Hepatocyte (in vitro differentiated cells): Measurements from ENCODE around the gene CITED4. TPM values are rescaled to one million over a fixed set of nuclear protein-coding genes. Genes with fewer than 3 reads are reported as not detected.

ENCODE experiments used
- DNase-seq: peaks from one replicate; pipeline ENCODE4 v3.0.0-alpha.2; 2016; ENCODE audit warnings: low spot score
- H2AFZ ChIP-seq: fragments of 200-600 bp; sonication (generic); 2 replicates; pipeline ENCODE4 v1.6.0; 2016; ENCODE audit warnings: antibody characterized with exemption, mild to moderate bottlenecking
- H3K27ac ChIP-seq: fragments of 200-600 bp; sonication (generic); 2 replicates; pipeline ENCODE4 v1.5.1; 2016; ENCODE audit warnings: mild to moderate bottlenecking
- H3K27me3 ChIP-seq: fragments of 200-600 bp; sonication (generic); 2 replicates; pipeline ENCODE4 v1.6.1; 2016
- H3K36me3 ChIP-seq: fragments of 200-600 bp; sonication (generic); replicated peaks from 2 replicates; pipeline ENCODE4 v1.5.1; 2016; ENCODE audit warnings: low read depth; ENCODE audit not compliant: insufficient read depth
- H3K4me1 ChIP-seq: fragments of 200-600 bp; sonication (generic); 2 replicates; pipeline ENCODE4 v1.5.1; 2016; ENCODE audit warnings: mild to moderate bottlenecking, moderate library complexity; ENCODE audit not compliant: insufficient read depth
- H3K4me2 ChIP-seq: fragments of 200-600 bp; sonication (generic); 2 replicates; pipeline ENCODE4 v1.6.0; 2016
- H3K4me3 ChIP-seq: fragments of 200-600 bp; sonication (generic); 2 replicates; pipeline ENCODE4 v1.5.1; 2016; ENCODE audit warnings: mild to moderate bottlenecking
- H3K79me2 ChIP-seq: fragments of 200-600 bp; sonication (generic); 2 replicates; pipeline ENCODE4 v1.6.0; 2017; ENCODE audit warnings: mild to moderate bottlenecking
- H3K9me2 ChIP-seq: fragments of 200-600 bp; sonication (generic); replicated peaks from 2 replicates; pipeline ENCODE4 v1.6.0; 2017; ENCODE audit warnings: mild to moderate bottlenecking; ENCODE audit not compliant: insufficient read depth
- H3K9me3 ChIP-seq: fragments of 200-600 bp; sonication (generic); 2 replicates; pipeline ENCODE4 v1.5.1; 2016; ENCODE audit warnings: low read depth, mild to moderate bottlenecking
- H4K20me1 ChIP-seq: fragments of 200-600 bp; sonication (generic); 2 replicates; pipeline ENCODE4 v1.6.0; 2016; ENCODE audit warnings: mild to moderate bottlenecking; ENCODE audit not compliant: insufficient read depth, poor library complexity, severe bottlenecking
- CTCF ChIP-seq: fragments of 200-600 bp; sonication (generic); IDR thresholded peaks from 2 replicates; pipeline ENCODE4 v1.5.1; 2016; ENCODE audit warnings: antibody characterized with exemption, mild to moderate bottlenecking; ENCODE audit not compliant: poor library complexity
- EZH2 ChIP-seq: fragments of 200-600 bp; sonication (generic); IDR thresholded peaks from 2 replicates; pipeline ENCODE4 v1.6.1; 2016; ENCODE audit warnings: antibody characterized with exemption, mild to moderate bottlenecking, borderline replicate concordance
- EZH2phosphoT487 ChIP-seq: fragments of 200-600 bp; sonication (generic); IDR thresholded peaks from one replicate; pipeline ENCODE4 v1.6.1; 2018; ENCODE audit warnings: antibody characterized with exemption, mild to moderate bottlenecking, low read depth, moderate library complexity; ENCODE audit not compliant: unreplicated experiment, severe bottlenecking
- WGBS: methylation state at CpG from one replicate; pipeline ENCODE4 v1.1.6; 2016; ENCODE audit warnings: low lambda C conversion rate; ENCODE audit errors: missing lambda C conversion rate; 5-methylcytosine and 5-hydroxymethylcytosine counted together
- polyA plus RNA-seq: library from polyadenylated mRNA; unstranded; fragments of >200 nt; fragmentation: Nextera tagmentation; extraction: Ambion mirVana; gene quantifications from 2 replicates; pipeline ENCODE4 v1.2.1, GENCODE V29; 2016
- total RNA-seq: library from RNA; depleted of rRNA; stranded (reverse); fragments of >200 nt; gene quantifications from 2 replicates; pipeline ENCODE4 v1.2.3, GENCODE V29; 2014

The CITED4 gene
- total and polyA plus RNA-seq, 2 experiments from 2014 or later = 6.8 to 29.0 TPM

GRCh38 chr1:40851643-40852042, 10.5 kb downstream of the CITED4 start:
- Histone ChIP-seq H3K4me3 (no peak overlapping the region), H3K27me3 (no peaks in the 10 kb centered on the region), H3K9me3 (no peaks in the 10 kb centered on the region), H3K9me2 (no peaks in the 10 kb centered on the region), H2AFZ (no peak overlapping the region), H3K4me2 (no peak overlapping the region), H4K20me1 (no peaks in the 10 kb centered on the region), H3K36me3 (no peaks in the 10 kb centered on the region), H3K79me2 (no peaks in the 10 kb centered on the region), H3K27ac (no peak overlapping the region), H3K4me1 (no peaks in the 10 kb centered on the region)
- TF ChIP-seq EZH2phosphoT487 (no peak), EZH2 (no peak), CTCF (no peak)
- DNase-seq = no peak
- 86% methylated on average over 6 of the region's 6 CpGs for WGBS

GRCh38 chr1:40849801-40850592, 12.2 kb downstream of the CITED4 start:
- Histone ChIP-seq H3K27ac (no peak overlapping the region), H3K9me2 (no peaks in the 10 kb centered on the region), H3K4me2 (no peak overlapping the region), H3K27me3 (no peaks in the 10 kb centered on the region), H3K36me3 (no peaks in the 10 kb centered on the region), H2AFZ (no peak overlapping the region), H3K79me2 (no peaks in the 10 kb centered on the region), H4K20me1 (no peaks in the 10 kb centered on the region), H3K4me1 (no peaks in the 10 kb centered on the region), H3K4me3 (no peak overlapping the region), H3K9me3 (no peaks in the 10 kb centered on the region)
- DNase-seq = peak; percentile 82
- TF ChIP-seq EZH2phosphoT487 = no peak
- TF ChIP-seq CTCF = peak; percentile 79
- no peak for TF ChIP-seq EZH2
- 30% methylated on average over 12 of the region's 12 CpGs for WGBS

GRCh38 chr1:40848530-40849189, 13.5 kb downstream of the CITED4 start:
- TF ChIP-seq EZH2phosphoT487 (no peak), CTCF (peak; percentile 83)
- WGBS = 40% methylated on average over 6 of the region's 6 CpGs
- H3K4me2 ChIP-seq = no peak overlapping the region
- no peak overlapping the region for H3K27ac ChIP-seq
- H3K9me2 ChIP-seq = no peaks in the 10 kb centered on the region
- no peaks in the 10 kb centered on the region for H3K79me2 ChIP-seq
- no peaks in the 10 kb centered on the region for H4K20me1 ChIP-seq
- H3K36me3 ChIP-seq = no peaks in the 10 kb centered on the region
- H3K4me1 ChIP-seq = no peaks in the 10 kb centered on the region
- no peaks in the 10 kb centered on the region for H3K27me3 ChIP-seq
- no peak overlapping the region for H2AFZ ChIP-seq
- DNase-seq = peak; percentile 86
- no peaks in the 10 kb centered on the region for H3K9me3 ChIP-seq
- H3K4me3 ChIP-seq = no peak overlapping the region
